Liver (tissue), 9 donors: Measurements from ENCODE around the gene SPATS2L. TPM values are rescaled to one million over a fixed set of nuclear protein-coding genes. Genes with fewer than 3 reads are reported as not detected.

Experiments used
- DNase-seq: peaks from one replicate; pipeline ENCODE4 v3.0.0-alpha.2; 2017; ENCODE audit warnings: low spot score
- H3K27ac ChIP-seq, 2 donors: one replicate each; pipeline ENCODE4 v1.7.0; 2013; ENCODE audit warnings: inconsistent platforms in 2 of 2, low read length in 2 of 2, control low read depth in 1 of 2, low read depth in 1 of 2, mild to moderate bottlenecking in 1 of 2
- H3K27me3 ChIP-seq, 4 donors: one replicate each; pipeline versions ENCODE4 v1.6.1 to v1.7.0; 2013; ENCODE audit warnings: low read length in 3 of 4, inconsistent platforms in 1 of 4, mild to moderate bottlenecking in 1 of 4, moderate library complexity in 1 of 4; ENCODE audit not compliant: control insufficient read depth in 4 of 4, insufficient read depth in 4 of 4
- H3K36me3 ChIP-seq, 4 donors: one replicate each; pipeline versions ENCODE4 v1.6.1 to v1.7.0; 2013; ENCODE audit warnings: low read length in 3 of 4, mild to moderate bottlenecking in 3 of 4, low read depth in 1 of 4, moderate library complexity in 1 of 4; ENCODE audit not compliant: control insufficient read depth in 4 of 4, insufficient read depth in 3 of 4
- H3K4me1 ChIP-seq, 4 donors: one replicate each; pipeline versions ENCODE4 v1.6.1 to v1.7.0; 2013; ENCODE audit warnings: low read length in 3 of 4, mild to moderate bottlenecking in 3 of 4, moderate library complexity in 1 of 4; ENCODE audit not compliant: control insufficient read depth in 4 of 4, insufficient read depth in 4 of 4
- H3K4me3 ChIP-seq, 3 donors: one replicate each; pipeline versions ENCODE4 v1.6.1 to v1.7.0; 2013; ENCODE audit warnings: low read length in 3 of 3, control low read depth in 1 of 3, low read depth in 1 of 3, mild to moderate bottlenecking in 1 of 3
- H3K9ac ChIP-seq, 2 donors: one replicate each; pipeline ENCODE4 v1.7.0; 2013; ENCODE audit warnings: low read length in 2 of 2, mild to moderate bottlenecking in 2 of 2, moderate library complexity in 2 of 2, control low read depth in 1 of 2, low read depth in 1 of 2
- H3K9me3 ChIP-seq, 4 donors: one replicate each; pipeline versions ENCODE4 v1.6.1 to v1.7.0; 2013; ENCODE audit warnings: low read length in 3 of 4; ENCODE audit not compliant: control insufficient read depth in 4 of 4
- EGR1 ChIP-seq, 2 donors: IDR thresholded peaks; 2 replicates each; pipeline ENCODE4 v1.6.1; 2016 to 2018; ENCODE audit warnings: antibody characterized with exemption in 2 of 2, low read depth in 2 of 2
- FOXA1 ChIP-seq: IDR thresholded peaks from 2 replicates; pipeline ENCODE4 v1.6.1; 2016; ENCODE audit warnings: antibody characterized with exemption
- FOXA2 ChIP-seq: IDR thresholded peaks from 2 replicates; pipeline ENCODE4 v1.6.1; 2016; ENCODE audit warnings: antibody characterized with exemption
- GABPA ChIP-seq, 2 donors: IDR thresholded peaks in 1 of 2; conservative IDR thresholded peaks in 1 of 2; 2 replicates each; pipeline ENCODE4 v1.6.1; 2016; ENCODE audit warnings: antibody characterized with exemption in 2 of 2, mild to moderate bottlenecking in 1 of 2, moderate library complexity in 1 of 2
- HNF4A ChIP-seq, 2 donors: conservative IDR thresholded peaks; 2 replicates each; pipeline ENCODE4 v1.6.1; 2016; ENCODE audit warnings: antibody characterized with exemption in 2 of 2, mild to moderate bottlenecking in 2 of 2
- HNF4G ChIP-seq: IDR thresholded peaks from 2 replicates; pipeline ENCODE4 v1.6.1; 2016; ENCODE audit warnings: antibody characterized with exemption
- JUND ChIP-seq, 2 donors: IDR thresholded peaks; 2 replicates each; pipeline ENCODE4 v1.6.1; 2016; ENCODE audit warnings: antibody characterized with exemption in 2 of 2
- NR2F2 ChIP-seq: IDR thresholded peaks from 2 replicates; pipeline ENCODE4 v1.6.1; 2016; ENCODE audit warnings: antibody characterized with exemption
- RAD21 ChIP-seq, 2 donors: IDR thresholded peaks; 2 replicates each; pipeline ENCODE4 v1.6.1; 2016; ENCODE audit warnings: antibody characterized with exemption in 2 of 2, mild to moderate bottlenecking in 2 of 2
- REST ChIP-seq: IDR thresholded peaks from 2 replicates; pipeline ENCODE4 v1.6.1; 2016; ENCODE audit warnings: antibody characterized with exemption, mild to moderate bottlenecking
- RXRA ChIP-seq, 2 donors: IDR thresholded peaks; 2 replicates each; pipeline ENCODE4 v1.6.1; 2017 to 2018; ENCODE audit warnings: antibody characterized with exemption in 2 of 2, mild to moderate bottlenecking in 1 of 2
- SP1 ChIP-seq: IDR thresholded peaks from 2 replicates; pipeline ENCODE4 v1.6.1; 2018; ENCODE audit warnings: antibody characterized with exemption, mild to moderate bottlenecking
- TAF1 ChIP-seq: conservative IDR thresholded peaks from 2 replicates; pipeline ENCODE4 v1.6.1; 2016; ENCODE audit warnings: antibody characterized with exemption, mild to moderate bottlenecking
- YY1 ChIP-seq: IDR thresholded peaks from 2 replicates; pipeline ENCODE4 v1.6.1; 2016; ENCODE audit warnings: antibody characterized with exemption, mild to moderate bottlenecking
- WGBS: extraction: QIAGEN DNeasy Blood & Tissue Kit; methylation state at CpG from one replicate; pipeline ENCODE4 v1.1.7; 2013; 5-methylcytosine and 5-hydroxymethylcytosine counted together
- polyA plus RNA-seq, 2 donors: library from polyadenylated mRNA; stranded (reverse) in 1 of 2; unstranded in 1 of 2; fragments of 200-250 nt in 1 of 2; fragments of >200 nt in 1 of 2; fragmentation: Nextera tagmentation in 1 of 2; extraction: Ambion mirVana in 1 of 2; gene quantifications; one replicate each; pipeline versions ENCODE4 v1.2.1 to v1.2.3, GENCODE V29; 2013 to 2015
- total RNA-seq, 2 donors: library from RNA; depleted of rRNA; stranded (reverse); fragments of >200 nt; gene quantifications; one replicate each; pipeline ENCODE4 v1.2.3, GENCODE V29; 2014
- TF ChIP-seq, protein P1 (sequence below): fragments of 150-350 bp; IDR thresholded peaks from 2 replicates; pipeline ENCODE4 v1.5.1; 2017; ENCODE audit warnings: improper control_type of control experiment, low read depth, low read length; ENCODE audit not compliant: missing input control
- TF ChIP-seq, protein P2 (sequence below): IDR thresholded peaks from 2 replicates; pipeline ENCODE4 v1.6.1; 2016; ENCODE audit warnings: antibody characterized with exemption
- TF ChIP-seq, protein P3 (sequence below): IDR thresholded peaks from 2 replicates; pipeline ENCODE4 v1.6.1; 2016; ENCODE audit warnings: antibody characterized with exemption
- donor health status: healthy.
- donor health status: healthy.
- donor health status: healthy.
- donor health status: healthy.
- donor health status: healthy.

The SPATS2L gene
- total and polyA plus RNA-seq, 4 donors = 31.4 to 49.9 (median 42.4) TPM

GRCh38 chr2:200423541-200423940 is 117.0 kb downstream of the SPATS2L start:
- WGBS = 94% methylated on average over 2 of the region's 2 CpGs
- Histone ChIP-seq H3K36me3 (peaks cover 10 to 57% (median 38%) of the 10 kb centered on the region in 4 donors), H3K9me3 (no peaks in the 10 kb centered on the region), H3K27ac (no peak overlapping the region), H3K27me3 (no peaks in the 10 kb centered on the region), H3K9ac (no peak overlapping the region), H3K4me1 (no peaks in the 10 kb centered on the region), H3K4me3 (no peak overlapping the region)
- TF ChIP-seq HNF4G = no peak
- TF ChIP-seq RAD21 (IDR thresholded peaks at IDR 0.05) = no peak
- DNase-seq = no peak

DNA sequence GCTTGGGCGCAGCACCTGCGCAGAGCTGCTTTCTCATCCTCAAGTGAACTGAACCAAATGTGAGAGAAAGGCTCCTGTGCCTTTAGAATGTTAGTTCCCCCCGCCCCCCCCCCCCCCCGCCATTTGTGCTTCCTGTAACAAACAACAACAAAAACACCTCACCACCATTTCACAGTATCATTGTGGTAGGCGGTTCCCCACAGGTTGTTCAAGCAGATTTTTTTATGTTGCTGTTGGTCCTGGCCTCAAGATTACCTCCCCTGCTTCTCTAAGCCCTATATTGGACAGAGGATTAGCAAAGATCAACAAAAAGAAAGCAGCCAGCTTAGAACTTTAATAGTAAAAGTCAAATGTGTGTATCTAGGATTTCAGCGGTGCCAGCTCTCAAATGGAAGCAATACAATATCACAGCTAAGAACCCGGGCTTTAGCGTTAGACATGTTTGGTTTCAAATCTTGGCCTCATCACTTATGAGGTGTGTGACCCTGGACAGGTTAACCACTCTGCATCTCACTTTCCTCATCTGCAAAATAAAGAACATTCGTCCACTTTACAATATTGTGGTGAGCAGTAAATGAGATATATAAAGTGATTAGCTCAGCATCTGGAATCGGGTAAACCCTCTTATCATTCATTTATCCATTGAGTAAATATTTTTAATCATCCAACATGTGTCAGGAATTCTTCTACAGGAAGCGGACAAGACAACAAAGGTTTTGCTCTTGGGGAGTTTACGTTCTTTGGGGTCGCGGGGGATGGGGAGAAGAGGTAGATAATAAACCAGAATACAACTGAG is 118.7 kb downstream of the SPATS2L start:
- no peaks in the 10 kb centered on the region for H3K9me3 ChIP-seq
- no peak overlapping the region for H3K27ac ChIP-seq
- no peak for DNase-seq
- no peaks in the 10 kb centered on the region for H3K27me3 ChIP-seq
- no peaks in the 10 kb centered on the region for H3K4me1 ChIP-seq
- peaks cover 7 to 45% (median 28%) of the 10 kb centered on the region in 4 donors for H3K36me3 ChIP-seq
- no peak overlapping the region for H3K9ac ChIP-seq
- no peak for TF ChIP-seq HNF4G
- TF ChIP-seq JUND (IDR thresholded peaks at IDR 0.05) = no peak
- TF ChIP-seq TAF1 = no peak
- TF ChIP-seq NR2F2 = no peak
- TF ChIP-seq, protein P1, sequence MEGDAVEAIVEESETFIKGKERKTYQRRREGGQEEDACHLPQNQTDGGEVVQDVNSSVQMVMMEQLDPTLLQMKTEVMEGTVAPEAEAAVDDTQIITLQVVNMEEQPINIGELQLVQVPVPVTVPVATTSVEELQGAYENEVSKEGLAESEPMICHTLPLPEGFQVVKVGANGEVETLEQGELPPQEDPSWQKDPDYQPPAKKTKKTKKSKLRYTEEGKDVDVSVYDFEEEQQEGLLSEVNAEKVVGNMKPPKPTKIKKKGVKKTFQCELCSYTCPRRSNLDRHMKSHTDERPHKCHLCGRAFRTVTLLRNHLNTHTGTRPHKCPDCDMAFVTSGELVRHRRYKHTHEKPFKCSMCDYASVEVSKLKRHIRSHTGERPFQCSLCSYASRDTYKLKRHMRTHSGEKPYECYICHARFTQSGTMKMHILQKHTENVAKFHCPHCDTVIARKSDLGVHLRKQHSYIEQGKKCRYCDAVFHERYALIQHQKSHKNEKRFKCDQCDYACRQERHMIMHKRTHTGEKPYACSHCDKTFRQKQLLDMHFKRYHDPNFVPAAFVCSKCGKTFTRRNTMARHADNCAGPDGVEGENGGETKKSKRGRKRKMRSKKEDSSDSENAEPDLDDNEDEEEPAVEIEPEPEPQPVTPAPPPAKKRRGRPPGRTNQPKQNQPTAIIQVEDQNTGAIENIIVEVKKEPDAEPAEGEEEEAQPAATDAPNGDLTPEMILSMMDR = no peak
- TF ChIP-seq RXRA (IDR thresholded peaks at IDR 0.05) = no peak
- no peak for TF ChIP-seq YY1
- no peak for TF ChIP-seq FOXA2
- TF ChIP-seq, protein P2, sequence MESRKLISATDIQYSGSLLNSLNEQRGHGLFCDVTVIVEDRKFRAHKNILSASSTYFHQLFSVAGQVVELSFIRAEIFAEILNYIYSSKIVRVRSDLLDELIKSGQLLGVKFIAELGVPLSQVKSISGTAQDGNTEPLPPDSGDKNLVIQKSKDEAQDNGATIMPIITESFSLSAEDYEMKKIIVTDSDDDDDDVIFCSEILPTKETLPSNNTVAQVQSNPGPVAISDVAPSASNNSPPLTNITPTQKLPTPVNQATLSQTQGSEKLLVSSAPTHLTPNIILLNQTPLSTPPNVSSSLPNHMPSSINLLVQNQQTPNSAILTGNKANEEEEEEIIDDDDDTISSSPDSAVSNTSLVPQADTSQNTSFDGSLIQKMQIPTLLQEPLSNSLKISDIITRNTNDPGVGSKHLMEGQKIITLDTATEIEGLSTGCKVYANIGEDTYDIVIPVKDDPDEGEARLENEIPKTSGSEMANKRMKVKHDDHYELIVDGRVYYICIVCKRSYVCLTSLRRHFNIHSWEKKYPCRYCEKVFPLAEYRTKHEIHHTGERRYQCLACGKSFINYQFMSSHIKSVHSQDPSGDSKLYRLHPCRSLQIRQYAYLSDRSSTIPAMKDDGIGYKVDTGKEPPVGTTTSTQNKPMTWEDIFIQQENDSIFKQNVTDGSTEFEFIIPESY = no peak
- TF ChIP-seq FOXA1 = no peak
- TF ChIP-seq SP1 = no peak
- no peak for TF ChIP-seq RAD21 (IDR thresholded peaks at IDR 0.05)
- TF ChIP-seq, protein P3, sequence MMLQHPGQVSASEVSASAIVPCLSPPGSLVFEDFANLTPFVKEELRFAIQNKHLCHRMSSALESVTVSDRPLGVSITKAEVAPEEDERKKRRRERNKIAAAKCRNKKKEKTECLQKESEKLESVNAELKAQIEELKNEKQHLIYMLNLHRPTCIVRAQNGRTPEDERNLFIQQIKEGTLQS = no peak
- TF ChIP-seq EGR1 (IDR thresholded peaks at IDR 0.05; ENCODE audit: low read depth in 2 of 2) = no peak
- TF ChIP-seq GABPA (IDR thresholded peaks at IDR 0.05 in 1 of 2, conservative IDR thresholded peaks at IDR 0.05 in 1 of 2) = no peak
- no peak for TF ChIP-seq HNF4A (conservative IDR thresholded peaks at IDR 0.05)
- TF ChIP-seq REST = no peak
- H3K4me3 ChIP-seq = no peak overlapping the region
- 87% methylated on average over 14 of the region's 14 CpGs for WGBS
